BLaER1 (cell line): Measurements from ENCODE around the gene MORF4L2.

Experiments
- H3K27ac ChIP-seq: shearing (Covaris generic); formaldehyde crosslinking; 2 replicates; pipeline ENCODE4 v1.8.1; 2022
- H3K27me3 ChIP-seq: shearing (Covaris generic); formaldehyde crosslinking; 2 replicates; pipeline ENCODE4 v1.8.1; 2022
- H3K36me3 ChIP-seq: shearing (Covaris generic); formaldehyde crosslinking; 2 replicates; pipeline ENCODE4 v1.8.1; 2022
- H3K4me1 ChIP-seq: shearing (Covaris generic); formaldehyde crosslinking; 2 replicates; pipeline ENCODE4 v1.8.1; 2022
- H3K4me2 ChIP-seq: shearing (Covaris generic); formaldehyde crosslinking; 2 replicates; pipeline ENCODE4 v1.8.1; 2022
- H3K4me3 ChIP-seq: shearing (Covaris generic); formaldehyde crosslinking; 2 replicates; pipeline ENCODE4 v1.8.1; 2022
- H3K9ac ChIP-seq: shearing (Covaris generic); formaldehyde crosslinking; 2 replicates; pipeline ENCODE4 v1.8.1; 2022
- H3K9me3 ChIP-seq: shearing (Covaris generic); formaldehyde crosslinking; 2 replicates; pipeline ENCODE4 v1.8.1; 2022
- H4K20me1 ChIP-seq: shearing (Covaris generic); formaldehyde crosslinking; 2 replicates; pipeline ENCODE4 v1.8.1; 2022
- Cebpa-rat ChIP-seq: shearing (Covaris generic); IDR thresholded peaks from 2 replicates; pipeline ENCODE4 v1.8.1; 2022

The MORF4L2 gene

GRCh38 chrX:103637604-103638338, 48.7 kb downstream of the MORF4L2 start:
- TF ChIP-seq Cebpa-rat: no peak
- no peaks in the 10 kb centered on the region for H4K20me1 ChIP-seq
- no peak overlapping the region for H3K9ac ChIP-seq
- H3K36me3 ChIP-seq: no peaks in the 10 kb centered on the region
- H3K9me3 ChIP-seq: no peaks in the 10 kb centered on the region
- no peak overlapping the region for H3K27ac ChIP-seq
- H3K4me3 ChIP-seq: no peak overlapping the region
- no peak overlapping the region for H3K4me2 ChIP-seq
- no peaks in the 10 kb centered on the region for H3K27me3 ChIP-seq
- H3K4me1 ChIP-seq: 0 out of 2 replicates have a peak, but pooled peaks cover 5% of the 10 kb centered on the region

GRCh38 chrX:103635436-103635835, 51.1 kb downstream of the MORF4L2 start:
- Histone ChIP-seq H3K4me1 (peaks cover 5% of the 10 kb centered on the region; the same call in 1 of the 2 replicates), H4K20me1 (no peaks in the 10 kb centered on the region), H3K27me3 (no peaks in the 10 kb centered on the region), H3K4me2 (no peak overlapping the region), H3K36me3 (no peaks in the 10 kb centered on the region), H3K4me3 (no peak overlapping the region), H3K9ac (no peak overlapping the region), H3K9me3 (no peaks in the 10 kb centered on the region), H3K27ac (no peak overlapping the region)
- no peak for TF ChIP-seq Cebpa-rat

- Histone ChIP-seq H3K4me2 (no peak overlapping the region), H3K36me3 (no peaks in the 10 kb centered on the region), H3K9me3 (no peaks in the 10 kb centered on the region), H3K9ac (no peak overlapping the region), H4K20me1 (no peaks in the 10 kb centered on the region), H3K4me3 (no peak overlapping the region), H3K27ac (no peak overlapping the region), H3K27me3 (no peaks in the 10 kb centered on the region), H3K4me1 (no peaks in the 10 kb centered on the region; the same call in 1 of the 2 replicates)
- no peak for TF ChIP-seq Cebpa-rat
These were observed 55.4 kb downstream of the MORF4L2 start for GRCh38 chrX:103631145-103631544.

- Histone ChIP-seq H3K4me3 (peak overlapping the region; percentile 74), H3K9me3 (no peaks in the 10 kb centered on the region), H3K27me3 (no peaks in the 10 kb centered on the region), H3K27ac (0 out of 2 replicates have a peak overlapping the region, but pooled peaks have one; percentile 49), H3K4me1 (no peaks in the 10 kb centered on the region; the same call in 1 of the 2 replicates), H3K4me2 (peak overlapping the region; percentile 59), H4K20me1 (no peaks in the 10 kb centered on the region), H3K9ac (peak overlapping the region; percentile 73; the same call in 1 of the 2 replicates), H3K36me3 (no peaks in the 10 kb centered on the region)
- TF ChIP-seq Cebpa-rat: no peak
These were observed 56.4 kb downstream of the MORF4L2 start for GRCh38 chrX:103630171-103630511.

- Histone ChIP-seq H3K4me2 (peak overlapping the region; percentile 59), H3K4me1 (no peaks in the 10 kb centered on the region; the same call in 1 of the 2 replicates), H3K27ac (peak overlapping the region; percentile 49), H3K9me3 (no peaks in the 10 kb centered on the region), H4K20me1 (no peaks in the 10 kb centered on the region), H3K36me3 (no peaks in the 10 kb centered on the region), H3K9ac (peak overlapping the region; percentile 73), H3K27me3 (no peaks in the 10 kb centered on the region), H3K4me3 (peak overlapping the region; percentile 74)
- no peak for TF ChIP-seq Cebpa-rat
These were observed 57.0 kb downstream of the MORF4L2 start for GRCh38 chrX:103629318-103630170.

GRCh38 chrX:103628386-103629317, 57.8 kb downstream of the MORF4L2 start, which contains the start of gene TCEAL1:
Gene TCEAL1 (plus strand): TSS chrX:103628975. CDS start chrX:103629917, 942 bp downstream.
- peak within 1 kb of the TSS; percentile 74 for H3K4me3 ChIP-seq
- peak within 1 kb of the TSS; percentile 49 for H3K27ac ChIP-seq
- no peaks in the 10 kb centered on the region; the same call in 1 of the 2 replicates for H3K4me1 ChIP-seq
- no peaks in the 10 kb centered on the region for H3K9me3 ChIP-seq
- H3K36me3 ChIP-seq: no peaks in the 10 kb centered on the region
- peak within 1 kb of the TSS; percentile 59 for H3K4me2 ChIP-seq
- H3K27me3 ChIP-seq: no peaks in the 10 kb centered on the region
- no peak for TF ChIP-seq Cebpa-rat
- peak within 1 kb of the TSS; percentile 73 for H3K9ac ChIP-seq
- no peaks in the 10 kb centered on the region for H4K20me1 ChIP-seq

GRCh38 chrX:103626855-103627254, 59.6 kb downstream of the MORF4L2 start:
- Histone ChIP-seq H3K9me3 (no peaks in the 10 kb centered on the region), H3K27ac (no peak overlapping the region), H3K4me3 (no peak overlapping the region), H3K36me3 (no peaks in the 10 kb centered on the region), H3K4me1 (no peaks in the 10 kb centered on the region; the same call in 1 of the 2 replicates), H3K9ac (no peak overlapping the region), H3K27me3 (no peaks in the 10 kb centered on the region), H4K20me1 (no peaks in the 10 kb centered on the region), H3K4me2 (no peak overlapping the region)
- TF ChIP-seq Cebpa-rat: no peak
